H54 (cell line): ENCODE data around the gene C1QL2.

Experiments
- DNase-seq: peaks from one replicate; pipeline ENCODE4 v3.0.0; 2011; ENCODE audit warnings: low spot score, mixed read lengths; ENCODE audit not compliant: insufficient read length
- FAIRE-seq: peaks from 3 replicates; lab custom pipeline; 2011; peaks lifted over from hg19 to GRCh38; lab: Jason Lieb, UNC
- POLR2A ChIP-seq: IDR thresholded peaks from 2 replicates; pipeline ENCODE4 v1.6.1; 2011; ENCODE audit warnings: low read depth, mild to moderate bottlenecking, low read length

C1QL2 gene

DNA sequence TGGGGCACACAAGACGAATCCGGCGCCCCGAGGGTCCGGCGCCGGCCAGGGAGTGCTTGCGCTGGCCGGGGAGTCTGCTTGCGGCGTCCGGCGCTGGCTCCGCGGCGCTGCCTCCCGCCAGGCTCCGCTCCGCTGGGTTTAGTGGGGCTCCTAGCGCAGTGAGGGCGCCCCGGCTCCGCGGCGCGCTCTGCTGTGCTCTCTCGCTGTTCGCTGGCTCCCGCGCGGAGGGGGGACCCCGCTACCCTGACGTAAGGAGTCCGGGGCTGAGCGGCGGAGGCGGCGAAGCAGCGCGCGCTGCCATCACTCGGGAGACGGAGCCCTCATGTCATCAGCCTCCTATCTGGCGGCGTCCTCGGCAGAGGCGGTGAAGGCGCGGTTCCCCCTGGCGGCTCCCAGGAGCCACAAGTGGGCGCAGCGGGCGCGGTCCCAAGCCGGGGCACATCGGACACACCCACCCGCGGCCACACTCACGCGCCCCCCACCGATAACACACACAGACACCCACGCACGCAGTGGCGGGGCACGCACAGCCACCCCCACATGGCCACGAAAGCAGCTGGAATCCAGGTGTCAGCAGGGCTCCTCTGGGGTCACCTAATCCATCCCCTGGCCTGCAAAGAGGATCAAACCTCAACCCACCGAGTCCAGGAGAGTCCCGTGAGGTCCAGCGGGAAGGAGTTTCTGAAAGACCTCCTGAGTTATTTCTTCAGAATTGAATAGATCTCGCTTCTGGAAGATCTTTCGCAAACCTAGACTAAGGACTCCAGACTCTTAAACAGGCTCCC is at the start of gene C1QL2:
Gene C1QL2, minus strand, starts transcription at position 189 of the 785 bp plus-strand sequence. CDS start 482 bp downstream, outside the sequence.
- FAIRE-seq (no peak), DNase-seq (no peak)
- TF ChIP-seq POLR2A, result no peak

DNA sequence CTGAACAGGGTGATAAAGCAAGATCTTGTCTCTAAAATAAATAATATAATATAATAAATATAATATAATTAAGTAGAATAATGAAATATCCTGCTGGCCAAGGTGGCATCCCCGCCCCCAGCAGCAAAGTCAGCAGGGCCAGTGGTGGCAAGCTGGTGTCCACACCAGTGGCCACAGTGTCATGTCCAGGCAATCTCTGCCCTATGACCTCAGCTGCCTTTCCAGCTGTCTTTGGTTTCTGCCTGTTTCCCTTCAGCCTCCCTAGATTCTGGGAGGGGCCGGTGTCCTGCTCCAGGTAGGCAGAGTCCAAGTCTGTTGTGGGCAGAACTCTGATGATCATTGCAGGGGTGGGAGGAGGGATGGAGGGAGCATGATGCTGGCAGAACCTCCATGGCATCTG is 48.9 kb upstream of the C1QL2 start:
- DNase-seq (no peak), FAIRE-seq (no peak)
- no peak for TF ChIP-seq POLR2A

- FAIRE-seq (no peak), DNase-seq (no peak)
- no peak for TF ChIP-seq POLR2A
Observed at GRCh38 chr2:119206201-119206600, 47.6 kb upstream of the C1QL2 start.

GRCh38 chr2:119205001-119205706 is 46.6 kb upstream of the C1QL2 start:
- no peak for TF ChIP-seq POLR2A
- FAIRE-seq (no peak), DNase-seq (no peak)

GRCh38 chr2:119204525-119204924 is 46.0 kb upstream of the C1QL2 start:
- no peak for FAIRE-seq
- no peak for DNase-seq
- no peak for TF ChIP-seq POLR2A

- DNase-seq (no peak), FAIRE-seq (no peak)
- no peak for TF ChIP-seq POLR2A
Observed at GRCh38 chr2:119202610-119203310, 44.2 kb upstream of the C1QL2 start.

DNA sequence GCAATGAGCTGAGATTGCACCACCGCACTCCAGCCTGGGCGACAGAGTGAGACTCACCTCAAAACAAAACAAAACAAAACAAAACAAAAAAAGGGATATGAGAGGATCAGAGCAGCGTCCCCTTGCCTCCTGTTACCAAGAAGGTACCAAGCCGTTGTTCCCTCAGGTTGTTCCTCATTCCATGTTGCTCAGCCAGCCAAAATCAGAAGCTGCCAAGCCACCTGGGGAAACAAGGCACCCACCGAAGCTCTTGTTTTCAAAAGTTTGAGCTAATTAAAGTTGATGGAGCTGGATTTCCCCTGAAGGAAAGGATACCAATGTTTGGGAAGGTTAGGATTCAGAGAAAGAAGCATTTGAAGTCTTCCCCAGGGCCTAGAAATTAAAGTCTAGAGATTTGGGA is 43.3 kb upstream of the C1QL2 start:
- no peak for TF ChIP-seq POLR2A
- no peak for FAIRE-seq
- DNase-seq, result no peak

GRCh38 chr2:119198240-119198840 is 39.8 kb upstream of the C1QL2 start:
- FAIRE-seq, result no peak
- TF ChIP-seq POLR2A, result no peak
- no peak for DNase-seq

DNA sequence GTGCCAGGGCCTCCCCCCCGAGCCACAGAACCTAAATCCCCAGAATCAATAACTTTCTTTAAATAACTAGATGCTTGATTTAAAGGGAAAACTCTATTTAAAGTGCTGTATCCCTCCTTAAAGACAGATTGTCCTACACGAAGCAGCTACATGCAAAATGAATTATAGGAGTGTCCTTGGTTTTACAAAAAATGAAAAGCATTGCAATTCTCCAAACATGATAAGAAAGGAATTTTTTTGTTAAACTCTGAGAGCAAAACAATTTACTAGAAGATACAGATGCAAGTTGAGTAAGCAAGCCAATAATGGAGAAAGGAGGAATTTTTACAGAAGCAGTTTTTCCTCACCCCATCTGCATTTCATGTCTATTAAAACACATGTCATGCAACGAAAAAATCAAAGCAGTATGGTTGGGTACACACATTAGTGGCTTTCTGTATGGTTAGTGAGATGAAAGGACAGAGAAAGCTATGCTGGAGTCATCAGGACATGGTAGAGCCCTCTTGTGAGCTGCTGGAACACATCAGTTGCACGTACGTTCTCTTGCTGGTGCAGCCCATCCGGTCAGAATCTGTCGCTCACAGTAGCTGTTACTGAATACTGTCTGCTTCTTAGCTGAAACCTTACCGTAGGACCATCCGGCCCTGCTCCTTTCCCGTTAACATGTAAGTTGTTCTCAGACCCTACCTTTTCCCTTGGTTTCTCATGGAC is 39.1 kb upstream of the C1QL2 start:
- no peak for FAIRE-seq

DNA sequence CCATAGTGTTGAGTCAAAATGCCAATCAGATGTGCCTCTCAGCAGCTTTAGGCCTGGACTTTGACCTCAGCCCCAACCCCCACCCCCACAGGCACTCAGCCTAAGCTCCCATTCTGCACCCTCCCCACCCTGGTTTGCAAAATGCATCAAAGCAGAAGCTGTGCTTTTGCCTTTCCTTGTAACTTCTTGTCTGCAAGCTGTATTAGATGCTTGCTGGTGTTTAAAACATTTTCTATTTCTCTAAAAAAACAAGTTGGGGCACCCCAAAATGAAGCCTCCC is 38.5 kb upstream of the C1QL2 start:
- no peak for DNase-seq
- no peak for TF ChIP-seq POLR2A
- no peak for FAIRE-seq

More for the DNA sequence above, 39.1 kb upstream of the C1QL2 start:
- TF ChIP-seq POLR2A, result no peak
- no peak for DNase-seq

GRCh38 chr2:119196301-119197125 is 38.0 kb upstream of the C1QL2 start:
- DNase-seq, result no peak
- TF ChIP-seq POLR2A, result no peak
- FAIRE-seq, result no peak

DNA sequence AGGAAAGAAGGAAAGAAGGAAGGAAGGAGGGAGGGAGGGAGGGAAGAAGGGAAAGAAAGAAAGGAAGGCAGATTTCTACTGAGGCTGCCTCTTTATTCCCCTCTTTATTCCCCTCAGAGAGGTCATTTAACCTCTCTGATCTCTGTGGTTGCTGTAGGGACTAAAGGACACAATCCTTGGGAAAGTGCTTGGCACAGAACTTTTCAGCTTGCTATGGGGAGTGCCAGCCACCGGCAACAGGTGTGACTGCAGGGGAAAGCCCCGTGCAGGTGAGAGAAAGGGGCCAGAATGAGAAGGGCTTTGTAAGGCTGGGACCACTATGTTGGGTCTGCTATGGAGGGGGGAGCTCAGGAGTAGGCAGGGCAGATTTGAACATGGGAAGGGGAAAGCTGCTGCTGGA is 37.3 kb upstream of the C1QL2 start:
- no peak for FAIRE-seq
- no peak for TF ChIP-seq POLR2A

More for the DNA sequence above, 37.3 kb upstream of the C1QL2 start:
- DNase-seq, result no peak
